Esophagus squamous epithelium (tissue), 4 donors: ENCODE results near the gene UAP1L1.

ENCODE experiments used
- CTCF ChIP-seq, 6 experiments: fragments of 450-650 bp in 4 of 6; fragments of 200-600 bp in 2 of 6; sonication (generic) in 2 of 6; IDR thresholded peaks; one replicate each; pipeline ENCODE4 v1.5.1; 2016 to 2019; ENCODE audit warnings: antibody characterized with exemption in 6 of 6, mild to moderate bottlenecking in 4 of 6, moderate library complexity in 4 of 6
- POLR2A ChIP-seq, 4 donors: fragments of 450-650 bp; IDR thresholded peaks; one replicate each; pipeline ENCODE4 v1.6.1; 2017; ENCODE audit warnings: antibody characterized with exemption in 4 of 4, mild to moderate bottlenecking in 4 of 4, moderate library complexity in 3 of 4

DNA sequence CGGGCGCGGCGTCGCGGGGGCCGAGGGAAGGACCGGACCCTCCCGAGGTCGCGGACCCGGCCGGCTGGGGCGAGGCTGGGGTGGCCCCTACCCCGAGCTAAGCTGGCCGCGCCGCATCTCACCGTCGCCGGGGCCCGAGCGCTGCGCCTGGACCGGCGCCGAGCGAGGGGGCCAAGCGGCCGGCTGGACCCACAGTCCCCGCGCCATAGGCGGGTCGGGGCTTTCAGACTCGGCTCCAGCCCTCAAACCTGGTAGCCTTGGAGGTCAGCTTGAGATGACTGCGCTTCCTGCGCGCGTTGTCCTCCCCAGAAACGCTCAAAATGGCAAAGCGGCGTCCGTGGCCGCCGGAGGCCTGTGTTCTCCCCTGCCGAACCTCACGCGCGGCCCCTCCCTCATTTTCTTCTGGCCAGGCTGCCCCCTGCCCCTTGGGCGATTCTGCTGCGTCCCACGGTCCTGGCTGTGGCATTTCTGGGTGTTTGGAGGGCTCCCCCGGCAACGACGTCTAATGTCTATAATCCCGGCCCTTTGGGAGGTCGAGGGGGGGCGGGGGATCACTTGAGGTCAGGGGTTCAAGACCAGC lies 52.9 kb downstream of the UAP1L1 start:
- TF ChIP-seq CTCF (IDR thresholded peaks at IDR 0.05) = no peak
- TF ChIP-seq POLR2A (IDR thresholded peaks at IDR 0.05) = no peak
